ACHN (cell line): ENCODE measurements around the gene HEMGN.

Experiments used
- DNase-seq: peaks from one replicate; pipeline ENCODE4 v3.0.0-alpha.2; 2015
- in situ Hi-C: cut with HindIII; loops from 2 replicates; pipeline ENCODE4 v1.10.0; 2017; ENCODE audit warnings: low sequenced_read_pairs, low pct_ligation_motif_present, low pct_unique_long_range_greater_than_20kb

Gene HEMGN

GRCh38 chr9:97940233-97940632 lies 2.3 kb upstream of the HEMGN start:
- in situ Hi-C loops, result no loop called here
- no peak for DNase-seq

- DNase-seq, result no peak
- in situ Hi-C loops, result no loop called here
Observed at GRCh38 chr9:97936998-97937397, 974 bp downstream of the HEMGN start.

- in situ Hi-C loops, result no loop called here
- no peak for DNase-seq
Observed at GRCh38 chr9:97935276-97935675, 2.7 kb downstream of the HEMGN start.

DNA sequence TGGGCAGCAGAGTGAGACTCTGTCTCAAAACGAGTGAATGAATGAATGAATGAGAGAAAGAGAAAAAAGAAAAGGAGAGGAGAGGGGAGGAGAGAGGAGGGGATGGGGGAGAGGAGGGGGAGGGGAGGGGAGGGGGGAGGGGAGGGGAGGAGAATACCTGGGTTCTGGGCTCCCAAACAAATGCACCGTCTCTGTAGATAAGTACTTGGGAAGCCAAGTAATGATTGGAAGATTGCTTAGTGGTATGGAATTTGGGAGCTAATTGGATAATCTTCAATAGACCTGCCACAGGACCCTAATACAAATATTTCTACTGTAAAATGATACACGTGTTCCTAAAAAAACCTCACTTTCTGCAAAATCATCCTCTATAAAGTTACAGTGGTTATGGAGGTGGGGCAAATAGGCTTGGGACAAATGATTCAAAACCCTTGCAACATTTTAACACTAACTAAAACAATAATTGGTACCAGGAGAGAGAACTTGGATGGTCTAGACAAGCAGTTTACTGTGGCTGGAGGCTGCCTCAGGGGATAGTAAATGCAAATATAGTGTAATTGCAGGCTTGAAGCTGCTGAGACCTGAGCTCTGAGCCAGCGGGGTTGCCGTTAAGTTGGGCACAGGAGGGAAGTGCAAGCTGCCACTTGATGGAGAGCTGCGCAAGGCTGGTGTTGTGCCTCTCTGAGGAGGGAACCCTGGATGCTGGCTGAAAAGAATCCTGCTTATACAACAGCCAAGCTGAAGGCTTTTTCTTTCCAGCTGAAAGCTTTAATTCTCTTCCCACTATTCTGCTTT lies 3.5 kb downstream of the HEMGN start:
- no peak for DNase-seq

GRCh38 chr9:97933297-97933998 lies 4.5 kb downstream of the HEMGN start:
- DNase-seq, result no peak
- in situ Hi-C loops, result no loop called here

More for the DNA sequence above, 3.5 kb downstream of the HEMGN start:
- in situ Hi-C loops, result no loop called here

DNA sequence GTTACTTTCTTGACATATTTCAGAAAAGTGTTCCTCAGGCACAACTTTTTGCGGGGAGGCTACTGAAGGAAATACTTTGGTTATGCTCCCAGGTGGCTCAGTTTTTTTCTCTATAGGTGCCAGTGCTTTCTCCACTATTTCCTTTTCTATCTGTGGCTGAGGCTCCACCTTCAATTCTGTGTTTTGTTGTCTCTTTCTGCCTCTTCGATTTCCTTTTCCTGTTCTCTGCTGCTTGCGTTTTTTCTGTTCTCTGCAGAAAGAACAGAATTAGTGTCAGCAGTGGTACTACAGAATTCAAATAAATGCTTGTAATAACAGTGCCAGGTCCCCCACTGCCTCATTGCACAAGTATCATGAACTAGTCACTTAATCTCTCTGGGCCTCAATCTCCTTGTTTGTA lies 7.0 kb downstream of the HEMGN start:
- DNase-seq, result no peak
- in situ Hi-C loops, result no loop called here

DNA sequence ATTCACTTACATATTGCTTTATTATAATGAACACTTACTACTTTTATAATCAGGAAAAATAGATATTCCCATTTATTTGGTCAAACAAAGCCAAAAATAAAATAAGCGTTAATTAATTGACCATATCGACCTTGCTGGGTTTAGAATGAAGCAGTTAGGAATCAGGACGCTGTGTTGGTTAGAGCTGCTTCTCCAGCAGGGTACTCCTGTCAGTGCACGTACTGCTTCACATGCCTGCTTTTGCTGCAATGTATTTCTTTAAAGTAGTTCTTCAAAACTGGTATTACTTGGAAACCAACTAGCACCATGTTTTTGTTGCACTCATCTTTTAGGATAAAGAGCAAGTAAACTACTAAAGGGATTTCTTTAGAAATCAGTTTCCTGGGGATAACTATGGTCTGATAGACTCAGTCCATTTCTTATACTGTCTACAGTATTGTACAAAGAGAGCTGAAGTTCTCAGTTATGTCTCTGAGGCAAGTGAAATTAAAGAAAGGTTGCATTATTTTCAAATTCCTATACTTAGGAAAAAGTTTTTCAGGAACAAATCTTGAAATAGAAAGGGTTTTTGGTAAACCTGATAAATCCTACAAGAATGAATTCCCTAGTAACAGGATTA lies 8.9 kb downstream of the HEMGN start:
- in situ Hi-C loops, result no loop called here
- no peak for DNase-seq

GRCh38 chr9:97925497-97926334 lies 12.3 kb downstream of the HEMGN start:
- in situ Hi-C loops, result no loop called here
- no peak for DNase-seq

GRCh38 chr9:97924386-97924785 lies 13.6 kb downstream of the HEMGN start:
- in situ Hi-C loops, result no loop called here
- DNase-seq, result no peak

- in situ Hi-C loops, result no loop called here
- DNase-seq, result peak; percentile 77
Observed at GRCh38 chr9:97923529-97924108, 14.4 kb downstream of the HEMGN start.

GRCh38 chr9:97921959-97922724 lies 15.8 kb downstream of the HEMGN start, which contains the start of gene TRMO:
TSS of gene TRMO (minus strand) at chr9:97922500. CDS start at chr9:97922493, 7 bp downstream.
- peak; percentile 94 for DNase-seq
- in situ Hi-C loops, result no loop called here

DNA sequence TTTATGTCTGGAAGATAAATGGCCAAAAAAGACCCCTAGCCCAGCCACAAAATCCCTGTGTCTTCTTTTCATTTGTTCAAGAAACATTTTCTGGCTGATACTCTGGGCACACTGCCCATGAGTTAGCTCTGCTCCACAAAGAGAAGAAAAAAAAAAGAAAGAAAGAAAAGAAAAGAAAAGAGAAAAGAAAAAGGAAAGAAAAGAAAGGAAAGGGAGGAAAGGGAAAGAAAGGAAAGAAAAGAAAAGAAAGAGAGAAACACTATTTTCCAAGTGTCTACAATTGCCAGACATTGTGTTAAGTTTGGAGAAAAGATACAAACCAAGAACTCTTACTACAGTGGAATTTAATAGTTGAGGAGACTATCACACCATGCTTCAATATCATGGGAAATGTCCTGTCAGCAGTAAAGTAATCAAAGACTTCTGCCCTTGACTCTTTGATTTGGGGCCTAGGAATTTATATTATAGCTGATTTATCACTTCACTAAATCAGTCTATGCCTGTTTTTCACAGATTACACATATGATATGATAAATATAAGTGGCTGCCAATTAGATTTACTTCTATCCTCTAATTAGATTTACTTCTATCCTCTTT lies 18.7 kb downstream of the HEMGN start:
- DNase-seq, result no peak
- in situ Hi-C loops, result no loop called here

- no peak for DNase-seq
- in situ Hi-C loops, result no loop called here
Observed at GRCh38 chr9:97918611-97919010, 19.4 kb downstream of the HEMGN start.

- DNase-seq, result no peak
- in situ Hi-C loops, result no loop called here
Observed at GRCh38 chr9:97911970-97912369, 26.0 kb downstream of the HEMGN start.

- in situ Hi-C loops, result no loop called here
- no peak for DNase-seq
Observed at GRCh38 chr9:97911528-97911927, 26.4 kb downstream of the HEMGN start.

DNA sequence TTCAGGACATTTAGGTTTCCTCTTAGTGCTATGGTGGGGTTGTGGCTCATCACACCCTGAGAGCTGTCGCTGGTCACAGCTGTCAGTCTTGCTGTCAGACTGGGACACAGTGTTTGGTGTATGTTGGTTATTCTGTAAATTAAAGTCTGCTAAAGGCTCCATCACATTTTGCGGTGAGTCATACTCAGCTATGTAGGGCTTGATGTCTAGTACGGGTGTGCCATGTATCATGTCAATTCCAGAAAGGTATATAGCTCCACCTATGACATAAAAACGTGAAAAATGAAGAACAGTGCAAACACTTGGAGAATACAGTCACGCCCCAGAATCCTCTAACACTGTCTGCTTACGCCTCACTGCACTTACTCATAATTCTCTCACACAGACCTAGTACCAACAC lies 27.6 kb downstream of the HEMGN start:
- no peak for DNase-seq
- in situ Hi-C loops, result no loop called here

DNA sequence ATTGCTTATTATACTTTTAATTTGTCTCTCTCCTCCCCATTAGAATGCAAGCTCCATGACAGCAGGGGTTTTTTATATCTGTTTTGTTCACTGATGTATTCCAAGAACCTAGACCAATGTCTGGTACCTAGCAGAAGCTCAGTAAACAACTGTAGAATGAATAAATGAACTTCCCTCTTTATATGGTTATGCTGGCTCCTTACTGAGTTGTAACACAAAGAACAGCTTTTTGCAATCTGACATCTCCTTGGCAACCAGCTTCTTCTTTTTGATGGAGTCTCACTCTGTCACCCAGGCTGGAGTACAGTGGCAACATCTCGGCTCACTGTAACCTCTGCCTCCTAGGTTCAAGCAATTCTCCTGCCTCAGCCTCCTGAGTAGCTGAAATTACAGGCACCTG lies 29.3 kb downstream of the HEMGN start:
- DNase-seq, result no peak
- in situ Hi-C loops, result no loop called here
